ENCODE measurements around the gene USP48. TPM values are rescaled to one million over a fixed set of nuclear protein-coding genes. Genes with fewer than 3 reads are reported as not detected.

Gene USP48
- total and polyA plus RNA-seq, 2 of the 8 experiments (the other 6 are each of a cell fraction or from before 2014, with no cell fraction given): 12.8 to 83.5 TPM

GRCh38 chr1:21749859-21750468 is 33.0 kb downstream of the USP48 start (continued):
- TF ChIP-seq SAP30 (IDR thresholded peaks at IDR 0.05; ENCODE audit: insufficient read depth, insufficient replicate concordance, low read length) (no peak), CREB1 (IDR thresholded peaks at IDR 0.05) (no peak), BRCA1 (IDR thresholded peaks at IDR 0.05; ENCODE audit: low read depth, low read length) (no peak), HDAC6 (IDR thresholded peaks at IDR 0.05; ENCODE audit: low read depth, low read length) (no peak), CTBP2 (IDR thresholded peaks at IDR 0.05; ENCODE audit: borderline replicate concordance, insufficient read depth, insufficient read length, low read length) (no peak), CBX8 (IDR thresholded peaks at IDR 0.05; ENCODE audit: borderline replicate concordance, low read depth, low read length) (no peak), JUND (IDR thresholded peaks at IDR 0.05; ENCODE audit: low read length) (no peak), TAF1 (IDR thresholded peaks at IDR 0.05; ENCODE audit: low read depth, low read length) (no peak), SP2 (IDR thresholded peaks at IDR 0.05; ENCODE audit: low read length) (no peak)
